ENCODE data around the gene CGREF1.

GRCh38 chr2:27154488-27154887 is 35.6 kb upstream of the CGREF1 start:
- no peak for TF ChIP-seq CTCF (IDR thresholded peaks at IDR 0.05; ENCODE audit: borderline replicate concordance, extremely low read depth, low read length, poor library complexity, severe bottlenecking)
- no peak for TF ChIP-seq EZH2 (IDR thresholded peaks at IDR 0.05; ENCODE audit: borderline replicate concordance, low read depth, low read length, severe bottlenecking)

Measured in DND-41 (cell line).